GOT3 (cell line): ENCODE data around the gene INPP5J.

Source experiments
- DNase-seq: peaks from one replicate; lab custom pipeline; 2025; ENCODE audit warnings: mixed read lengths; lab: John Stamatoyannopoulos, UW

The INPP5J gene

DNA sequence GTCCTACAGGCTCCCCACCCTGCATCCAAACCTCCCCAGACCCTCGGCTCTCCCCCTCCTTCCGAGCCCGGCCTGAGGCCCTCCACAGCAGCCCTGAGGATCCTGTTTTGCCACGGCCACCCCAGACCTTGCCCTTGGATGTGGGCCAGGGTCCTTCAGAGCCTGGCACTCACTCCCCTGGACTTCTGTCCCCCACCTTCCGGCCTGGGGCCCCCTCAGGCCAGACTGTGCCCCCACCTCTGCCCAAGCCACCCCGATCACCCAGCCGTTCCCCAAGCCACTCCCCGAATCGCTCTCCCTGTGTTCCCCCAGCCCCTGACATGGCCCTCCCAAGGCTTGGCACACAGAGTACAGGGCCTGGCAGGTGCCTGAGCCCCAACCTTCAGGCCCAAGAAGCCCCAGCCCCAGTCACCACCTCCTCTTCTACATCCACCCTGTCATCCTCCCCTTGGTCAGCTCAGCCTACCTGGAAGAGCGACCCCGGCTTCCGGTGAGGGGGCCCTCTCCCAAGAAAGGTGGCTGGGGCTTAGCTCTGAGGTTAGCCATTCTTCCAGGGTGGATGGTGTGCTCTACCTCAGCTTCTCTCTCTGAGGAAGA, 2.9 kb downstream of the INPP5J start:
- DNase-seq: no peak

- DNase-seq: no peak
These were observed 3.5 kb downstream of the INPP5J start for GRCh38 chr22:31126128-31126868.

GRCh38 chr22:31126869-31127175, 4.1 kb downstream of the INPP5J start:
- no peak for DNase-seq

DNA sequence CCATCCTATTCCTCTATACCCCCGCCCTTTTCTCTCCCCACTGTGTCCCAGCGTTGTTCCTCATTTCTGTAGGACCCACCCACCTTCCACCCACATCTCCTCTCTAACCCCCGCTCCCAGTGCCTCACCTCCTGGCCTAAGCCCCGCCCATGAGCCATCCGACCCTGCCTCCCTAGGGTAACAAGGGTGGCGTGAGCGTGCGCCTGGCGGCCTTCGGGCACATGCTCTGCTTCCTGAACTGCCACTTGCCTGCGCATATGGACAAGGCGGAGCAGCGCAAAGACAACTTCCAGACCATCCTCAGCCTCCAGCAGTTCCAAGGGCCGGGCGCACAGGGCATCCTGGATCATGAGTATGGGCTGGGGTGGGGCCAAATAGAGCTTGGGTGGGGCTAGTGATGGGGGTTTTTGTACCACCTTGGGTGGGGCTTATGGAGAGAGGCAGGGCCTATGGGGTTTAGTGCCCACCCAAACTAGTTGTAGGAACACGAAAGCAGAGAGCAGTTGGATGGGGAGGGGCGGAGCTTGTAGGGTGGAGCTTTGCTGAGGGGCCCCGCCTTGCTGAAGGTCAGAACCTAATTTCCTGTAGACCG, 4.5 kb downstream of the INPP5J start:
- no peak for DNase-seq

DNA sequence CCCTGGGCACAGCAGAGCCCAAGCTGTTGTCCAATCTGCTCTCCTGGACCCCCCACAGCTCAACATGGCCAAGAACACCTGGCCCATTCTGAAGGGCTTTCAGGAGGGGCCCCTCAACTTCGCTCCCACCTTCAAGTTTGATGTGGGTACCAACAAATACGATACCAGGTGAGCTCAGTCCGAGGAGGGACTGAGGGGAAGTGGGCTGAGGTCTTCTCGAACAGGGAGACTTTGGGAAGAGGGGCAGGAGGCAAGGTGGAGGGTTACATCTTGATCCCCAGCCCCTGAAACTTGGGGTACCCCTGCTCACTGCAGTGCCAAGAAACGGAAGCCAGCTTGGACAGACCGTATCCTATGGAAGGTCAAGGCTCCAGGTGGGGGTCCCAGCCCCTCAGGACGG, 5.4 kb downstream of the INPP5J start:
- no peak for DNase-seq

DNA sequence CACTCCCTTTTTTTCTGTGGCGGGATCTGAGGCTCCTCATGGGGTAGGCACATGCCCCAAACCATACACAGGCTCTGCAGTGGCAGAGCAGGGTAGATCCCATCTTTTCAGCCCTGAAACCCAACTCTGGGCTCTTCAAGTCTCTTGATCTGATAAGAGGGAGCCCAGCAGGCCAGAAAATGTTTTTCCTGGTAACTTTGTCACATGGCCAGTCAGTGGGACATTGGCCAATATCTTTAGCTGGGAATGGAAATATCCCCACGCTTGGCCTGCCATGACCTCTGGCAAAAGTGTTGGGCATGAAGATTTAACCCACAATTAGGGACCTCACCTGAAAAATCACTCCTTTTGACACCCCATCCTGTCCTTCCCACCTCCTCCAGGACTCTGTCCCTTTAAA, 8.1 kb downstream of the INPP5J start:
- DNase-seq: no peak

- no peak for DNase-seq
These were observed 11.1 kb downstream of the INPP5J start for GRCh38 chr22:31133911-31134310.

GRCh38 chr22:31134688-31135087, 11.9 kb downstream of the INPP5J start:
- no peak for DNase-seq

- no peak for DNase-seq
These were observed 12.9 kb downstream of the INPP5J start for GRCh38 chr22:31135706-31136105.

GRCh38 chr22:31136155-31136554, 13.4 kb downstream of the INPP5J start:
- no peak for DNase-seq

DNA sequence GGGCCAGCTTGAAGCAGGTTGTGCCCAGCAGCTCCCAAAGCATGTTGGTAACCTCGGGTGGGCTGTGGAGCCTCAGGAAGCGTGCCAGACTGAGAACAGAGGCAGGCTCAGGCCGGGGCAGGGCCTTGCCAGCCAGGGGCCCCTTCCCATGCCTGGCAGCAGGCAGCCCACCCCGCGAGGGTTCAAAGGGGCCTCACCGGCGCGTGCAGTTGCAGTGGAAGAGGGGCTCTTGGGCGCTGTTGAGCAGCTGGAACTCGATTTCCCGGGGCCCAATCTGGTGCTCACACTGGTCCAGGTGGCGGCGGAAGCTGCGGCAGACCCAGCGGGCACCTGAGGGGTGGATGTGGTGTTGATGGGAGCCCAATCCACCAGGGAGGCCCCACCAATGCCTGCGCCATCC, 13.9 kb downstream of the INPP5J start:
- no peak for DNase-seq

GRCh38 chr22:31137721-31138120, 15.0 kb downstream of the INPP5J start:
- DNase-seq: no peak

- DNase-seq: no peak
These were observed 15.4 kb downstream of the INPP5J start for GRCh38 chr22:31138126-31138525.

- no peak for DNase-seq
These were observed 16.3 kb downstream of the INPP5J start for GRCh38 chr22:31139066-31139465.

DNA sequence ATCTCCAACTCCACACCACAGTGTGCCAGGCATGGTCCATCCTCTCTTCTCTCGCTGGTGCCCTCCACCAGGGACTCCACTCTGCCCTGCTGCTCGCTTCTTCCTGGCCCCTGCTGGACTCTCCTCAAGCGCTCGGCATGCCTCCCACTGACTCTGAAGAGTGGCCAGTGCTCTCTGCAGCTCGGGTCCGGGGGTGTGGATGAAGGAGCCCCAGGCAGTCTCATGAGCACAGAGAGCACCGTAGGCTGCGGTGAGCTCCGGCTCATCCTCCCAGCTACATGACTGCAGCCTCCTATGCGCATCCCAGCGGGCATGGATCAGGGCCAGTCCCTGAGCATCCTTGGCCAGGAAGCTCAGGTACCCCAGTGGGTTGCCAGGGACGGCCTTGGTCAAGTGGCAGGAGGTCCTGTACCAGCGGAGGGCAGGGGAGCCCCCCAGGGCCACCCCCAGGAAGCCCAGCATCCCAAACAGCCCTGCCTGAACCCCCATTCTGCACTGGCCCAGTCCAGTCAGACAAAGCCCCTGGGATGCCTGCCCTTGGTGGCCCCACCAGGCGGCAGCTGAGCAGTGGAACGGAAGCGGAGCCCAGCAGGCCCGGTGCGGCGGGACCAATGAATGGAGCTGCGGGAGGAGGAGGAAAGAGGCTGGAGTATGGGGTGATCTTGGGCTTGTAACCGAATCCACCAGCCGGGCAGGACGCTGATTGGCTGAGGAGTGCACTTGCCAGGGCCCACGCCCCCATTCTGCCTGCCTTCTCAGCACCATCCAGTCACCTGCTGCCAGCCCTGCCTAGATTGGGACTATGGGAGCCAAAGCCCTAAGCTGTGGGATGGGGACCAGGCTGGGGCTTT, 17.3 kb downstream of the INPP5J start, which contains the start of gene PLA2G3:
Gene PLA2G3, minus strand, starts transcription at position 643 of the 851 bp plus-strand sequence. Its CDS starts 154 bp downstream, at position 489.
- DNase-seq: no peak

- DNase-seq: no peak
These were observed 18.0 kb downstream of the INPP5J start for GRCh38 chr22:31140746-31141145.

- DNase-seq: no peak
These were observed 18.8 kb downstream of the INPP5J start for GRCh38 chr22:31141551-31141950.

- no peak for DNase-seq
These were observed 19.5 kb downstream of the INPP5J start for GRCh38 chr22:31142285-31142684.

DNA sequence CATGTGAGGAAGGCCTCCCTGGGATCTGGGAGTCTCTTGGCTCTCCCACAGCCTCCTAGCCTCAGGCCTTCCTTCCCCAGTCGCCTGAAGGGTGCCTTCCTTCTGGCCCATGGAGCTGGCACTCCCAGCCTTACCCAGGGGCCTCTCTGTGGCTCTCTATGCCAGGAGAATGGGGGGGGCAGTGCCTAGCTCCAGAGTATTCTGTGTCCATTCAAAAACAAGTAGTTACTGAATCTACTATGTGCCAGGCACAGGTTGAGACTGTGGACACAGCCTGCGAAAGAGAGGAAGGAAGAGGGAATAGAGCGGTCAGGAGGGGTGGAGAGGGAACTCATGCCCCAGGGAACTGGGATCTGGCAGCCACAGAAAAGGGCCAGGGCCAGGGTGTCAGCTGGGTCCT, 20.3 kb downstream of the INPP5J start:
- DNase-seq: no peak

GRCh38 chr22:31143537-31143936, 20.8 kb downstream of the INPP5J start:
- no peak for DNase-seq

GRCh38 chr22:31144223-31144622, 21.5 kb downstream of the INPP5J start:
- no peak for DNase-seq

GRCh38 chr22:31148488-31148887, 25.7 kb downstream of the INPP5J start:
- no peak for DNase-seq
